Stimulated activated naive B cell treated with anti-CD40 and anti-IgM and Interleukin-4, amounts not matched to agents 10 μg/mL and 1 μg/mL and 100 μg/mL, for 72 hours (primary cell): ENCODE measurements around the gene CRNKL1.

Source experiments
- ATAC-seq, 2 donors: fragments of 150-1000 bp; cut with Tn5 transposase; replicated peaks; 2 replicates each; pipeline ENCODE4 v1.10.0; 2021; ENCODE audit warnings: moderate library complexity in 1 of 2
- DNase-seq: peaks from one replicate; pipeline ENCODE4 v3.0.0; 2021
- H3K27ac Mint-ChIP-seq: one replicate; pipeline ENCODE4 v1.8.0; 2022; ENCODE audit warnings: mild to moderate bottlenecking, mixed read lengths
- H3K27me3 Mint-ChIP-seq, 2 donors: one replicate each; pipeline ENCODE4 v1.8.0; 2022; ENCODE audit warnings: mixed read lengths in 2 of 2
- H3K36me3 Mint-ChIP-seq, 2 donors: one replicate each; pipeline ENCODE4 v1.8.0; 2022; ENCODE audit warnings: mixed read lengths in 2 of 2, mild to moderate bottlenecking in 1 of 2
- H3K4me1 Mint-ChIP-seq, 2 donors: one replicate each; pipeline ENCODE4 v1.8.0; 2022; ENCODE audit warnings: mixed read lengths in 2 of 2, mild to moderate bottlenecking in 1 of 2
- H3K4me3 Mint-ChIP-seq, 2 donors: one replicate each; pipeline ENCODE4 v1.8.0; 2022; ENCODE audit warnings: mild to moderate bottlenecking in 2 of 2, mixed read lengths in 2 of 2, moderate library complexity in 1 of 2
- H3K9me3 Mint-ChIP-seq, 2 donors: one replicate each; pipeline ENCODE4 v1.8.0; 2022; ENCODE audit warnings: mixed read lengths in 2 of 2, mild to moderate bottlenecking in 1 of 2

CRNKL1 gene

DNA sequence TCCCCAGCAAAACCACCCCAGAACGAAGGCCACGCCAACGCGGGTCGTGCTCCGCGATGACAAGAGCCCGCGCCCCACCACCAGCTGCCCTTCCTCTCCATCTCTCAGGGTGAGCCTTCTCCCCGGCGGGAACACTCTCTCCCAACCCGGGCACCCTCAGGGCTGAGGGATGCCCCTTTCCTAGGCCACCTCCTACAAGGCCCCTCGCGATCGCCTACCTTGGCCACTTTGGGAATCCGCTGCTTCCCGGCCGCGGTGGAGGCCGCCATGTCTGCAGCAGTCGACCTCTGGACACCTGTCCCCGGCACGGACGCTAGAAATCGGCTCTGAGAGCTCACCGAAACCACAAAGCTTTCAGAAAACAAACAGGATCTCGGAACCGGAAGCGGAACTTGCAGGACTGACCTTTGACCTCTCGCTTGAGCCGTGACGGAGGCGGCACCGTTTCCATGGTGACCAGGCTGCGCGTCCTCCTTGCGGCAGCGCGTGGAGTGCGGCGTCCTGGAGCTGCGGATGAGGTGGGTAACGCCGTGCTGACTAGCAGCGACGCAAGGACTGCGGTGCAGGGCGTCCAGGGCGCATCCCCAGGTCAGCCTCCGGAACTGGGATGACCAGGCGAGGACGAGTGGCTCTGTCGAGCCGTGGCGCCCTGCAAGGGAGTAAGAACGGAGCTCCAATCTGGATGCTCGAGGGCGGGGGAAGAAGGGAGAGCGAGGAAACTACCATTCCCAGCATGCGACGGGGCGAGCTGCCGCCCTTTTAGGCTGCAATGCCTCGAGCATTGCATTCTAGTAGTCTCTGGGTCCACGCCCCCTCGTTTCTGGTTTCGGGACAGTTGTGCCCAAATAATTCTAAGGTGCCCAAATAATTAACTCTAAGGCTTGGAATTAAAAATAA lies at the start of gene CRNKL1, which contains the start of gene CFAP61:
Gene CRNKL1 (minus strand): TSS at position 393 of the 897 bp plus-strand sequence. CDS start 124 bp downstream, at position 269.
Gene CFAP61 (plus strand): TSS at position 459 of the 897 bp plus-strand sequence. CDS start 4,122 bp downstream, outside the sequence.
- Mint-ChIP-seq H3K4me3 (peak within 1 kb of the TSS; percentile 98), H3K27ac (peak within 1 kb of the TSS; percentile 98), H3K9me3 (no peaks in the 10 kb centered on the region), H3K27me3 (no peaks in the 10 kb centered on the region), H3K36me3 (peaks cover 18 to 20% of the 10 kb centered on the region in 2 donors), H3K4me1 (peaks cover 6 to 14% of the 10 kb centered on the region in 2 donors)
- DNase-seq, result peak; percentile 96
- peak; percentile 94 to 96 for ATAC-seq

DNA sequence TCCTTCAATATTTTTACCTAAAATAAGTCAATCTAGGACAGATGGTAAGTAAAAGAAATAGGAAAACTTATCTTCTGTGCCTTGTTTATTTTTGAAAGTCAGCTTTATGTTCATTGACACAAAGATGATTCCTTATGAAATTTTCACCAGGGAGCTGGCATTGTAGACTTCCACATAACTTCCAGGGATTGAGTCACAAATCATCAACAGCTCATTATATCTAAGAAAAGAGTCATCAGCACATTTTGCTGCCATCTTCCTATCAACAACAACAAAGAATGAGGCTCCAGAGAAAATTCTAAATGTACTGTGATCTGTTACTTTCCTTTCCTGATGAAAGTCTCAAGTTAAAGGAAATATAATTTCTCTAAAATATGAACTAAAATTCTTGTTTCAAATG lies 48.6 kb upstream of the CRNKL1 start:
- Mint-ChIP-seq H3K27me3 (peaks cover 19% of the 10 kb centered on the region in 2 donors), H3K27ac (no peak overlapping the region), H3K36me3 (no peaks in the 10 kb centered on the region), H3K4me1 (no peaks in the 10 kb centered on the region), H3K9me3 (no peaks in the 10 kb centered on the region), H3K4me3 (no peak overlapping the region)
- DNase-seq (no peak), ATAC-seq (no peak)

DNA sequence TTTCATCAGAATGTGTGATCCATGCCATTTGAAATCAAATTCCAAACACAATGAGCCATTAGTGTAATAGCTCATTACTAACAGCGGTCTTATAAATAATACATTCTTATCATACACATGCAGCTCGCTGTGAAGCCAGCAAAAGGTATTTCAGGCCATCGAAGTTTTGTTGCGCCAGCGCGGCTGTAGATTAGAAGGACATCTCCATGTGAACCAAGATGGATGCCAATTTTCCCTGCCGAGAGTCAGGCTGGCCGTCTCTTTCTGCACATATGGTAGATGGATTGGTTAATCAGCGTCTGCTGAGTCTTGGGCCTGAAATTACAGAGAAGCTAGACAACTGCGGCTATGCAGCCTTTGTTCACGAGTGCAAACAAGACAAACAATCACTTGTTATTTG lies 44.2 kb upstream of the CRNKL1 start:
- H3K27me3 Mint-ChIP-seq, result peaks cover 17 to 19% of the 10 kb centered on the region in 2 donors
- H3K9me3 Mint-ChIP-seq, result no peaks in the 10 kb centered on the region
- no peak overlapping the region for H3K4me3 Mint-ChIP-seq
- no peaks in the 10 kb centered on the region for H3K4me1 Mint-ChIP-seq
- H3K36me3 Mint-ChIP-seq, result no peaks in the 10 kb centered on the region
- ATAC-seq (no peak), DNase-seq (no peak)
- no peak overlapping the region for H3K27ac Mint-ChIP-seq

DNA sequence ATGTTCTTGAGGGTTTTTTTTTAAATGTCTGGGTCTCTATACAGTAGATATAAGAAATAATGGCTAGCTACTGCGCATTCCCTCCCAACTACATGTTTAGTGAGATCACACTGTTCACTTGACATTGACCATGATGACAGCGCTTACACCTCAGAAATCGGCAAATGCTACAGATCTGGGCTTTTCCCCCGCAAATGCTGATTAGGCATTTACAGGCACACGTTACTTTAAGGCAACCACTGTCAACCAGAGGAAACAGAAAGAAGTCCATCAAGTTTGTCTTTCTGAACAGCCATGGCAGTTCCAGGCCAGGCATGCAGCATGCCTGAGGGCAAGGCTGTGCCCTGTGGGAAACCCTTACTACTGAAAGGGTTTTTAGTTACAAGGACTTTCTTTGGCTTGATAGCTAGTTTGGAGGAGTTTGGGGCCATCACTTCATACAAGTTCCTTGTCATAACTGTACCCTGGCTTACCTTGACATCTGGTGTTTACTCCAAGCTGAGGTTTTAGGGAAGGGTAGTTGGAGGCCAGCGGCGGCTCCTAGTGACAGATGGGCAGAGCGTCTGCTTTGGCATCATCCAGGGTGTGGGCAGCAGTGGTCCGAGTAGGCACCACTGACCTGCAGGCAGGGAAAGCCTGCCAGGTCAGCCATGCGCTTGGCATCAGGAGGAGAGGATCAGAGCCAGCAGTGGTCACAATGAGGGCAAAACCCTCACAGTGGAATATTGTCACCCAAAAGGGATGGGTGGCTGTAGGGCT lies 43.0 kb upstream of the CRNKL1 start:
- no peaks in the 10 kb centered on the region for H3K9me3 Mint-ChIP-seq
- H3K4me3 Mint-ChIP-seq, result no peak overlapping the region
- H3K27me3 Mint-ChIP-seq, result peaks cover 17 to 21% of the 10 kb centered on the region in 2 donors
- no peaks in the 10 kb centered on the region for H3K4me1 Mint-ChIP-seq
- no peak overlapping the region for H3K27ac Mint-ChIP-seq
- ATAC-seq, result no peak
- no peak for DNase-seq
- H3K36me3 Mint-ChIP-seq, result no peaks in the 10 kb centered on the region

DNA sequence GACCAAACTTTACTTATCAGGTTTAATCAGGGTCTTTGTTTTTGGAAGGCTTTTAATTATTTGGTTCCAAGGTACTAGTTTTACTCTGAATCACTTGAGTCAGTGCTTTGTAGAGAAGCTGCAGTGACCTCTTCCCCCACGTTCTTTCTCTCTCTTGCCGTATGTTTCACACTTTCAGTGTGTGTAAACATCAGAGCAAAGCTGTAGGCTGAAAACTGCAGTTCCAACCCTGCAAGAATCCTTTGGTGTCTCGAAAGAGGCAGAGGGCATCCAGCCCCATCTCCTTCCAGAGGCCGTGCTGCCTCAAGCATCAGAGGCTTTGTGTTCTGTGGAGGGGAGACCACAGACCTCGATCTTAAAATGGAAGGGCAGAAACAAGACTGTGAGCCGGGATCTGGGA lies 42.1 kb upstream of the CRNKL1 start:
- DNase-seq (no peak), ATAC-seq (no peak)
- Mint-ChIP-seq H3K27ac (no peak overlapping the region), H3K4me1 (no peaks in the 10 kb centered on the region), H3K27me3 (peaks cover 17 to 29% of the 10 kb centered on the region in 2 donors), H3K4me3 (no peak overlapping the region), H3K9me3 (no peaks in the 10 kb centered on the region), H3K36me3 (no peaks in the 10 kb centered on the region)

DNA sequence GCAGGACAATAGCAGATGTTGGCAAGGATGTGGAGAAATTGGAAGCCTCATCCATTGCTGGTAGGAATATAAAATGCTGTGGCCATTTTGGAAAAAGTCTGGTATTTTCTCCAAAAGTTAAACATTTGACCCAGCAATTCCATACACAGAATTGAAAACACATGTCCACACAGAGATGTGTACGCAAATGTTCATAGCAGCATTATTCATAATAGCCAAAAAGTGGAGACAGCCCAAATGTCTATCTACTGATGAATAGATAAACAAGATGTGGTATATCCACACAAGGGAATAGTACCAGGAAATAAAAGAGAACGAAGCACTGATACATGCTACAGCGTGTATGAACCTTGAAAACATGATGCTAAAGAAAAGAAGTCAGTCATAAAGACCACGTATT lies 40.6 kb upstream of the CRNKL1 start:
- Mint-ChIP-seq H3K27ac (no peak overlapping the region), H3K27me3 (peaks cover 15 to 27% of the 10 kb centered on the region in 2 donors), H3K4me3 (no peak overlapping the region), H3K4me1 (no peaks in the 10 kb centered on the region), H3K9me3 (no peaks in the 10 kb centered on the region), H3K36me3 (no peaks in the 10 kb centered on the region)
- no peak for DNase-seq
- no peak for ATAC-seq

DNA sequence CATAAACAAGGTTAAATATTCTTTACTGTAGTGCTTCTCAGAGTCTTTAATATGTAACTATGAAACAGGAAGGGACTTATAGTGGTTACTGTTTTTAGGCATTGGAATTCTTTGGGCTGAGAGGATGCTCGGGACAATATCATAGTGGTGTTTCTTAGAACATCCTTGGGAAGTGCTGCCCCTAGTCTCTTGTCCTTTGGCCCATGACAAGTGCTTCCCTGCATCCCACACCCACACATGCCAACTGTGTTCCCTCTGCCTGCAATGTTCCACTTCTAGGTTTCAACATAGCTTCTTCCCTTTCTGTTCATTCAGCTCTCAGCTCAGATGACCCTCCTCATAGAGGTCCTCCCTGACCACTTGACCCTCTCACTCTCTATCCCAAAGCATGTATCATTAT lies 37.7 kb upstream of the CRNKL1 start:
- DNase-seq (no peak), ATAC-seq (no peak)
- Mint-ChIP-seq H3K9me3 (no peaks in the 10 kb centered on the region), H3K4me3 (no peak overlapping the region), H3K27ac (no peak overlapping the region), H3K36me3 (no peaks in the 10 kb centered on the region), H3K27me3 (peaks cover 9 to 24% of the 10 kb centered on the region in 2 donors), H3K4me1 (no peaks in the 10 kb centered on the region)

DNA sequence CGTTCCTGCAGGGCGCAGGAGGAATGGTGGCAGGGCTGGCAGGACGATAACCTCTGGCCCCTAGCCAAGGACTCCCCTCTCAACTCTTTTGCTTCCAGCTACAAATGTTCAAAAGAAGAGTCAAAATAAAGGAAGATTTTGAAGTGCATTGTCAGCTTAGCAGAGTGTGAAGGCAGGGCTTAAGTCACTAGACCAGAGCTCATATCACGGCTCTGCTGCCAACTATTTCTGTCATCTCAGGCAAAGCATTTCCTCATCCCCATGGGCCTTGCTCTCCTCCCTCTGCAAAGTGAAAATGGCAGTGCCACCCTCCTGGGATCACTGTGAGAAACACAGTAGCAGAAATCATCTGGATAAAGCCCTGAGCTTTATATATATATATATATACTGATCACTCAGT lies 36.8 kb upstream of the CRNKL1 start:
- Mint-ChIP-seq H3K9me3 (no peaks in the 10 kb centered on the region), H3K27me3 (peaks cover 9 to 19% of the 10 kb centered on the region in 2 donors), H3K36me3 (no peaks in the 10 kb centered on the region), H3K27ac (no peak overlapping the region), H3K4me3 (no peak overlapping the region), H3K4me1 (peaks cover 0 to 7% of the 10 kb centered on the region in 2 donors)
- no peak for DNase-seq
- no peak for ATAC-seq

DNA sequence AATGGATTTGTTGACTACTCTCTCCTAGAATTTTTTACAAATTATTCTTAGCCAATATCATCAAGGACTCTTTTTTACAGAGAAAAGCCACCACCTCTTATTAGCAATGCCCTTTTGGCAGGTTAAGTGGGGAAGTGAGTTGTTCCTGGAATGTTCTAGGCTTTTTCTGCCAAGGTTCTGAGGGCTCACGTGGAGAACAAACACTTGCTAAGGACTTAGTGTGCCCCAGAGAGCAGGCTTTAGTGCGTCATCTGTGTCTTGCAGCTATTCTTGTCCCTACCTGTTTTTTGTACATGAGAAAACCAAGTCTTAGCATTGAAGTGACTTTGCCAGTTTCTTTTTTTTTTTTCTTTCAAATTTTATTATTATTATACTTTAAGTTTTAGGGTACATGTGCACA lies 33.5 kb upstream of the CRNKL1 start:
- no peak for DNase-seq
- H3K27me3 Mint-ChIP-seq, result peaks cover 4 to 21% of the 10 kb centered on the region in 2 donors
- ATAC-seq, result no peak

DNA sequence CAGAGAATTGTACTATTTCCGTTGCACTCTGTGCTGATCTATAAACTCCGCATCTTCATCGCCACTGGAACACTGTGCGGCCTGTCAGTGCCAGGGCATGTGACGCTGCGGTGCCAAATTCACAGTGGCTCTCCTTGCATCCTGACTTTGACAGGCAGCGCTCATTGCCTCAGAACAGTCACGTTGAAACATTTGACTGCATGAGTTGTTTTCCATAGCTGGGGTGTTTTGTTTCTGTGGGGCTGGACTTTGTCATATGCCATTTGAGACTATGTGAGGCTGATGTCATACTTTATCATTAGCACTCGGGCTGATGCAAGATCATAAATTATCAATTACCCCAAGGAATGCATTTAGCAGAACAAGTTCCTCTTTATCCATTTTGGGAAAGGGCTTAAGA lies 32.8 kb upstream of the CRNKL1 start:
- no peaks in the 10 kb centered on the region for H3K36me3 Mint-ChIP-seq
- no peak overlapping the region for H3K4me3 Mint-ChIP-seq
- no peak overlapping the region for H3K27ac Mint-ChIP-seq
- H3K9me3 Mint-ChIP-seq, result no peaks in the 10 kb centered on the region
- DNase-seq (no peak), ATAC-seq (no peak)
- peaks cover 4 to 16% of the 10 kb centered on the region in 2 donors for H3K27me3 Mint-ChIP-seq
- peaks cover 2 to 10% of the 10 kb centered on the region in 2 donors for H3K4me1 Mint-ChIP-seq

More for the DNA sequence above, 33.5 kb upstream of the CRNKL1 start:
- Mint-ChIP-seq H3K27ac (no peak overlapping the region), H3K4me1 (peaks cover 2 to 10% of the 10 kb centered on the region in 2 donors), H3K4me3 (no peak overlapping the region), H3K36me3 (no peaks in the 10 kb centered on the region), H3K9me3 (no peaks in the 10 kb centered on the region)

DNA sequence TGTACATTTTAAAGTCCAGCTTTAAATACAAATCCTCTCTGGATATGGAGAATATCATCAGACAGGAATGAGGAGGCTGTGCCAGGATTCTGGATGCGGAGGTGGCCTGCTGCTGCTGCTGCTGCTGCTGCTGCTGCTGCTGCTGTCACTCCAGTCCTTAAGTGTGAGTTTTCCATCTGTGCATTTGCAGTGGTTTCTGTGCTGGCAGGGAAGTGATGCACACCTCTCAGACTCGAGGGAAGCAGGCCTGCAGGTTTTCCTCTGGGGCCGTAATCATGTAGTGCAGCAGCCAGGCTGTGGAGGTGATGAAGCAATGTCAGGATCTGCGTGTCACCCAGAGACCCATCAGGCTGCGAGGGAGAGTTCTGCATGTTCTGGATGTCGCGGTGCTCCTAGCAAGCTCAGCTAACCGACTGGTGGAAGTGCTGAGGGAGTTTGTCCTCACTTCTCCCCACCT lies 32.1 kb upstream of the CRNKL1 start:
- ATAC-seq (peak in 1 of 2 donors; percentile 12), DNase-seq (no peak)
- Mint-ChIP-seq H3K4me3 (peak overlapping the region in 1 of 2 donors; percentile 74), H3K9me3 (no peaks in the 10 kb centered on the region), H3K27ac (no peak overlapping the region), H3K27me3 (peaks cover 4 to 9% of the 10 kb centered on the region in 2 donors), H3K36me3 (no peaks in the 10 kb centered on the region), H3K4me1 (peaks cover 2 to 10% of the 10 kb centered on the region in 2 donors)

DNA sequence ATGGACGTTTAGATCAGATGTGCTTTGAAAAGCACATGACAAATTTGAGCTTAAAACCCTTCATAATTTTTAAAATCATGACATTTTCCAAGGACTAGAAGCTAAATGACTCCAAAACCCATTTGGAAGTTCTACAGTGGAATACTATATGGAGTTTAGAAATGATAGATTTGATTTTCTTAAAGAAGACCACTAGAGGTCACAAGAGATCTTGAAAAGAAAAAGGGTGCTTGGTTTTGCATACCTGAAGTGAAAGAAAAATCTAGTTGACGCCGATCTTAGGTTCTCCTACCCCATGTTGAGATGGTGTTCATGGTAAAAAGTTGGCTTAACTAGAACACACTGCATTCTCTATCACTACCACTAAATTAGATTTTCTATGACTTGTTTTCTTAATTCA lies 31.5 kb upstream of the CRNKL1 start:
- H3K4me3 Mint-ChIP-seq, result peak overlapping the region; percentile 33 to 74
- DNase-seq, result no peak
- H3K27me3 Mint-ChIP-seq, result peaks cover 8% of the 10 kb centered on the region in 2 donors
- H3K36me3 Mint-ChIP-seq, result no peaks in the 10 kb centered on the region
- H3K9me3 Mint-ChIP-seq, result no peaks in the 10 kb centered on the region
- H3K4me1 Mint-ChIP-seq, result peaks cover 2 to 10% of the 10 kb centered on the region in 2 donors
- no peak overlapping the region for H3K27ac Mint-ChIP-seq
- peak; percentile 81 to 89 for ATAC-seq

DNA sequence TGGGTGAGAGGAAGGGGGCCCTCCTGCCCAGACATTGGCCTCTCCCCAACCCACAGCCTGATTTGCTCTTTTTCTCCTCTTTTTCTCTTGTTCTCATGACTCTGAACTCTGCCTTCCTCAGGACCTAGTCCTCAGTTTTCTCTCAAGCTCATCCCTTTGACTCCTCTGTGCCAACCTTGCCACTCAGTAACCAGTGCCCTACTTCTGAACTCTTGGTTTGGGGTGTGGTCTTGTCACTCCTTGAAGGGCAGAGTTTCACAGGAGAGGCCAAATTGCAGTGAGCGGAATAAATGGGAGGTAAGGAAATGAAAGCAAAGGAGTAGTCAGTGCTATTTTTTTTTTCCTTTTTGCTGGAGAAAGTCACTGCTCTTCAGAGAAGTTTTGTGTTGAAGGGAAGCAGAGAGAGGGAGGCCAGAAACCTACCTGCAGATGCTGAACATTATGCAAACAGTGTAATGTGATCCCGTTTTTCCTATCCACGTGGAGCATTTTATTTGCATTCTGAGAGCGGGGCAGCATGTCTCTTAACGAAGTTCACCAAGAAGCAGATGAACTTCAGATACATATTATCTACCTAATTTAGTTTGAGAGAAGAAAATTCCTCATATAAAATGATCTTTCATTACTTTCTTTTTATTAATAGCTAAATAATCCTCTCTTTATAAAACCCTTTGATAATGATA lies 27.0 kb upstream of the CRNKL1 start:
- DNase-seq, result no peak
- peaks cover 2 to 5% of the 10 kb centered on the region in 2 donors for H3K4me1 Mint-ChIP-seq
- H3K4me3 Mint-ChIP-seq, result no peak overlapping the region
- no peaks in the 10 kb centered on the region for H3K36me3 Mint-ChIP-seq
- no peak overlapping the region for H3K27ac Mint-ChIP-seq
- peaks cover 8 to 14% of the 10 kb centered on the region in 2 donors for H3K27me3 Mint-ChIP-seq
- H3K9me3 Mint-ChIP-seq, result no peaks in the 10 kb centered on the region
- no peak for ATAC-seq

DNA sequence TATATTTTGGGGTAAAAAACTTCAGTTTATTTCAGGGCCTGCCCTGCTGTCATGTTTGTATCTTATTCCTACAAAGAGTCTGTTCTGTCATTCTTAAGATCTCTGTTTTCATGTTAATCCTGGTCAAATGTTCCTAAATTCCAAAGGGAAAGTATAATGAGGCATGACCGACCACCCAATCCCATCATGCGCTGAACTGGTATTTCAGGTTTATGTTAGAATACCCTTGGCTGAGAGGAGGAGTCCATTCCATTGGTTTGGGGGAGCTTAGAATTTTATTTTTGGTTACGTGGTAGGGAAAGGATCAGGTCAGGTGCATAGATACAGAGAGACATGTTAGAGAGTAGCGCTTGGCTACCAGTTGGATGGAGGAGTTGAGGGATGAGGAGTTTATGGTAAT lies 25.8 kb upstream of the CRNKL1 start:
- Mint-ChIP-seq H3K27me3 (peaks cover 12 to 14% of the 10 kb centered on the region in 2 donors), H3K4me3 (no peak overlapping the region), H3K4me1 (no peaks in the 10 kb centered on the region), H3K9me3 (no peaks in the 10 kb centered on the region), H3K36me3 (no peaks in the 10 kb centered on the region), H3K27ac (no peak overlapping the region)
- no peak for ATAC-seq
- DNase-seq, result no peak
